GM12892 (cell line): ENCODE measurements around the gene IGLL5.

Source experiments
- DNase-seq: peaks from one replicate; pipeline ENCODE4 v3.0.0; 2011; ENCODE audit not compliant: insufficient read length
- FAIRE-seq: peaks from 2 replicates; lab custom pipeline; 2011; peaks lifted over from hg19 to GRCh38; lab: Jason Lieb, UNC
- POLR2A ChIP-seq: IDR thresholded peaks from 2 replicates; pipeline ENCODE4 v1.6.1; 2011; ENCODE audit warnings: low read depth, low read length, control low read depth
- POLR2AphosphoS5 ChIP-seq: IDR thresholded peaks from 2 replicates; pipeline ENCODE4 v1.6.1; 2011; ENCODE audit warnings: low read depth, low read length, control low read depth
- TAF1 ChIP-seq: IDR thresholded peaks from 2 replicates; pipeline ENCODE4 v1.6.1; 2011; ENCODE audit warnings: low read depth, mild to moderate bottlenecking, control low read depth, low read length, borderline replicate concordance

Gene IGLL5

GRCh38 chr22:22931557-22932270 lies 44.1 kb downstream of the IGLL5 start:
- FAIRE-seq = peak; percentile 88
- DNase-seq = no peak
- TF ChIP-seq POLR2A (no peak), TAF1 (no peak), POLR2AphosphoS5 (no peak; the same call in 1 of the 2 replicates)

- peak; percentile 36 for FAIRE-seq
- no peak for DNase-seq
- TF ChIP-seq POLR2AphosphoS5 = no peak
- no peak for TF ChIP-seq TAF1
- TF ChIP-seq POLR2A = no peak
Observed at GRCh38 chr22:22932512-22932941, 44.9 kb downstream of the IGLL5 start.

GRCh38 chr22:22933100-22933806 lies 45.6 kb downstream of the IGLL5 start:
- DNase-seq (no peak), FAIRE-seq (peak; percentile 50)
- TF ChIP-seq POLR2A (no peak), TAF1 (no peak), POLR2AphosphoS5 (no peak)

- TF ChIP-seq POLR2A = no peak
- DNase-seq (no peak), FAIRE-seq (peak; percentile 62)
Observed at GRCh38 chr22:22933807-22934542, 46.4 kb downstream of the IGLL5 start.

GRCh38 chr22:22934543-22935055 lies 47.0 kb downstream of the IGLL5 start:
- DNase-seq = no peak
- TF ChIP-seq POLR2AphosphoS5 = no peak
- TF ChIP-seq POLR2A = no peak
- no peak for TF ChIP-seq TAF1
- FAIRE-seq = no peak

- no peak for TF ChIP-seq POLR2A
- TF ChIP-seq POLR2AphosphoS5 = no peak
- TF ChIP-seq TAF1 = no peak
- DNase-seq = no peak
- FAIRE-seq = no peak
Observed at GRCh38 chr22:22935056-22935545, 47.5 kb downstream of the IGLL5 start.

- peak; percentile 99 for FAIRE-seq
- DNase-seq = peak; percentile 96
- TF ChIP-seq TAF1 (no peak), POLR2AphosphoS5 (peak; percentile 95)
Observed at GRCh38 chr22:22935546-22936157, 48.0 kb downstream of the IGLL5 start.

- peak; percentile 63 for FAIRE-seq
- no peak for DNase-seq
- TF ChIP-seq POLR2AphosphoS5 (no peak), TAF1 (no peak), POLR2A (no peak)
Observed at GRCh38 chr22:22936180-22936914, 48.7 kb downstream of the IGLL5 start.

- FAIRE-seq (peak; percentile 33), DNase-seq (no peak)
- no peak for TF ChIP-seq TAF1
- TF ChIP-seq POLR2A = no peak
- no peak for TF ChIP-seq POLR2AphosphoS5
Observed at GRCh38 chr22:22936915-22937656, 49.5 kb downstream of the IGLL5 start.

GRCh38 chr22:22937894-22938480 lies 50.4 kb downstream of the IGLL5 start:
- no peak for TF ChIP-seq POLR2AphosphoS5
- TF ChIP-seq TAF1 = no peak
- TF ChIP-seq POLR2A = no peak
- DNase-seq (no peak), FAIRE-seq (no peak)
